ENCODE data around the gene DLK1.

The DLK1 gene

GRCh38 chr14:100769035-100769939, 42.6 kb downstream of the DLK1 start:
- no peak overlapping the region for H3K4me3 ChIP-seq (ENCODE audit: control insufficient read depth, low read depth, low read length)
- DNase-seq (ENCODE audit: low read depth): no peak
- TF ChIP-seq CTCF (IDR thresholded peaks at IDR 0.05; ENCODE audit: control insufficient read depth, insufficient read depth, low read depth, low read length, missing control alignments): no peak

- TF ChIP-seq CTCF (IDR thresholded peaks at IDR 0.05; ENCODE audit: control insufficient read depth, insufficient read depth, low read depth, low read length, missing control alignments): no peak
- H3K4me3 ChIP-seq (ENCODE audit: control insufficient read depth, low read depth, low read length): no peak overlapping the region
- DNase-seq (ENCODE audit: low read depth): no peak
Observed at GRCh38 chr14:100770046-100770445, 43.4 kb downstream of the DLK1 start.

GRCh38 chr14:100770605-100771120, 44.0 kb downstream of the DLK1 start:
- H3K4me3 ChIP-seq (ENCODE audit: control insufficient read depth, low read depth, low read length): no peak overlapping the region
- DNase-seq (ENCODE audit: low read depth): no peak
- no peak for TF ChIP-seq CTCF (IDR thresholded peaks at IDR 0.05; ENCODE audit: control insufficient read depth, insufficient read depth, low read depth, low read length, missing control alignments)

GRCh38 chr14:100771121-100771800, 44.6 kb downstream of the DLK1 start:
- no peak for TF ChIP-seq CTCF (IDR thresholded peaks at IDR 0.05; ENCODE audit: control insufficient read depth, insufficient read depth, low read depth, low read length, missing control alignments)
- no peak for DNase-seq (ENCODE audit: low read depth)
- H3K4me3 ChIP-seq (ENCODE audit: control insufficient read depth, low read depth, low read length): no peak overlapping the region

GRCh38 chr14:100772607-100773165, 46.0 kb downstream of the DLK1 start:
- no peak for TF ChIP-seq CTCF (IDR thresholded peaks at IDR 0.05; ENCODE audit: control insufficient read depth, insufficient read depth, low read depth, low read length, missing control alignments)
- DNase-seq (ENCODE audit: low read depth): no peak
- no peak overlapping the region for H3K4me3 ChIP-seq (ENCODE audit: control insufficient read depth, low read depth, low read length)

- no peak for TF ChIP-seq CTCF (IDR thresholded peaks at IDR 0.05; ENCODE audit: control insufficient read depth, insufficient read depth, low read depth, low read length, missing control alignments)
- no peak for DNase-seq (ENCODE audit: low read depth)
- H3K4me3 ChIP-seq (ENCODE audit: control insufficient read depth, low read depth, low read length): no peak overlapping the region
Observed at GRCh38 chr14:100773331-100774163, 46.9 kb downstream of the DLK1 start.
